ENCODE data around the gene OR10H4.
"Not testable (repeated sequence)": the region's sequence is repeated elsewhere in the genome, so short reads cannot be mapped to it uniquely, and the experiment has no call there.

OR10H4 gene

DNA sequence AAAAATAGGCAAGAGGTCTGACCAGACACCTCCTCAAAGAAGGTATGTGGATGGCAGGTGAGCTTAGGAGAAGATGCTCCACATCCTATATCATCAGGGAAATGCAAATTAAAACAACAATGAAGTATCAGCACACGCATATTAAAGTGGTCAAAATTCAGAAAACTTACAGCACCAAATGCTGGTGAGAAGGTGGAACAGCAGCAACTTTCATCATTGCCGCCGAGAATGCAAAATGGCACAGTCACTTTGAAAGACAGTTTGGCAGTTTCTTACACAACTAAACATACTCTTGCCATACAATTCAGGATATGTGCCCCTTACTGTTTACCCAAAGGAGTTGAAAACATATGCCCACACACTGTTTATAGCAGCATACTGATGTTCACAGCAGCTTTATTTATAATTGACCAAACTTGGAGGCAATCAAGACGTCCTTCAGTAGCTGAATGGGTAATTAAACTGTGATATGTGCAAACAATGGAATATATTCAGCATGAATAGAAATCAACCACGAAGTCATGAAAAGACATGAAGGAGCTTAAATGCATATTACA is 22.5 kb downstream of the OR10H4 start:
- no peaks in the 10 kb centered on the region for H3K9me3 ChIP-seq (ENCODE audit: low read depth, low read length)
- no peak overlapping the region for H3K9ac ChIP-seq (ENCODE audit: insufficient read length)
- no peak overlapping the region for H3K27ac ChIP-seq
- no peaks in the 10 kb centered on the region for H3K36me3 ChIP-seq (ENCODE audit: insufficient read depth, low read length)
- DNase-seq (ENCODE audit: low read depth, low spot score), result no peak
- no peak overlapping the region for H3K4me3 ChIP-seq
- no peak for TF ChIP-seq POLR2AphosphoS5 (IDR thresholded peaks at IDR 0.05; ENCODE audit: borderline replicate concordance, low read depth, low read length)
- no peak for TF ChIP-seq EZH2 (IDR thresholded peaks at IDR 0.05)
- no peak for TF ChIP-seq FOXP2 (optimal IDR thresholded peaks at IDR 0.05; ENCODE audit: control extremely low read depth, extremely low read length, insufficient read depth)

DNA sequence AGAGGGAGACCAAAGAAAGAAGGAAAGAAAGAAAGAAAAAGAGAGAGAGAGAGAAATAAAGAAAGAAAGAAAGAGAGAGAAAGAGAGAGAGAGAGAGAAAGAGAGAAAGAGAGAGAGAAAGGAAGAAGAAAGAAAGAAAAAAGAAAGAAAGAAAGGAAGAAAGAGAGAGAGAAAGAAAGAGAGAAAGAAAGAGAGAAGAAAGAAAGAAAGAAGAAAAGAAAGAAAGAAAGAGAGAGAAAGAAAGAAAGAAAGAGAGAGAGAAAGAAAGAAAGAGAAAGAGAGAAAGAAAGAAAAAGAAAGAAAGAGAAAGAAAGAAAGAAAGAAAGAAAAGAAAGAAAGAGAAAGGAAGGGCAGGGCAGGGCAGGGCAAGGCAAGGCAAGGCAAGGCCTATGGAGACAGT is 23.2 kb downstream of the OR10H4 start:
- not testable (repeated sequence) for H3K36me3 ChIP-seq (ENCODE audit: insufficient read depth, low read length); H3K27ac ChIP-seq; H3K9ac ChIP-seq (ENCODE audit: insufficient read length); DNase-seq (ENCODE audit: low read depth, low spot score); H3K4me3 ChIP-seq; H3K9me3 ChIP-seq (ENCODE audit: low read depth, low read length)

DNA sequence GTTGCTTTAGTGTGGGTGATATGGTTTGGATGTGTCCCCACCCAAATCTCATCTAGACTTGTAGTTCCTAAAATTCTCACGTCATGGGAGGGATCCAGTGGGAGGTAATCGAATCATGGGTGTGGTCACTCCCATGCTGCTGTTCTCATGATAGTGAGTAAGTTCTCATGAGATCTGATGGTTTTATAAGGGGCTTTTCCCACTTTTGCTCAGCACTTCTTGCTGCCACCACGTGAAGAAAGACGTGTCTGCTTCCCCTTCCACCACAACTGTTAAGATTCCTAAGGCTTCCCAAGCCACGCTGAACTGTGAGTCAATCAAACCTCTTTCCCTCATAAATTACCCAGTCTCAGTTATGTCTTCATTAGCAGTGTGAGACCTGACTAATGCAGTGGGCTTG is 26.0 kb downstream of the OR10H4 start:
- Histone ChIP-seq H3K9ac (ENCODE audit: insufficient read length) (no peak overlapping the region), H3K27ac (no peak overlapping the region), H3K4me3 (no peak overlapping the region), H3K9me3 (ENCODE audit: low read depth, low read length) (no peaks in the 10 kb centered on the region), H3K36me3 (ENCODE audit: insufficient read depth, low read length) (no peaks in the 10 kb centered on the region)
- no peak for DNase-seq (ENCODE audit: low read depth, low spot score)
- TF ChIP-seq EZH2 (IDR thresholded peaks at IDR 0.05), result no peak
- no peak for TF ChIP-seq FOXP2 (optimal IDR thresholded peaks at IDR 0.05; ENCODE audit: control extremely low read depth, extremely low read length, insufficient read depth)
- TF ChIP-seq POLR2AphosphoS5 (IDR thresholded peaks at IDR 0.05; ENCODE audit: borderline replicate concordance, low read depth, low read length), result no peak

DNA sequence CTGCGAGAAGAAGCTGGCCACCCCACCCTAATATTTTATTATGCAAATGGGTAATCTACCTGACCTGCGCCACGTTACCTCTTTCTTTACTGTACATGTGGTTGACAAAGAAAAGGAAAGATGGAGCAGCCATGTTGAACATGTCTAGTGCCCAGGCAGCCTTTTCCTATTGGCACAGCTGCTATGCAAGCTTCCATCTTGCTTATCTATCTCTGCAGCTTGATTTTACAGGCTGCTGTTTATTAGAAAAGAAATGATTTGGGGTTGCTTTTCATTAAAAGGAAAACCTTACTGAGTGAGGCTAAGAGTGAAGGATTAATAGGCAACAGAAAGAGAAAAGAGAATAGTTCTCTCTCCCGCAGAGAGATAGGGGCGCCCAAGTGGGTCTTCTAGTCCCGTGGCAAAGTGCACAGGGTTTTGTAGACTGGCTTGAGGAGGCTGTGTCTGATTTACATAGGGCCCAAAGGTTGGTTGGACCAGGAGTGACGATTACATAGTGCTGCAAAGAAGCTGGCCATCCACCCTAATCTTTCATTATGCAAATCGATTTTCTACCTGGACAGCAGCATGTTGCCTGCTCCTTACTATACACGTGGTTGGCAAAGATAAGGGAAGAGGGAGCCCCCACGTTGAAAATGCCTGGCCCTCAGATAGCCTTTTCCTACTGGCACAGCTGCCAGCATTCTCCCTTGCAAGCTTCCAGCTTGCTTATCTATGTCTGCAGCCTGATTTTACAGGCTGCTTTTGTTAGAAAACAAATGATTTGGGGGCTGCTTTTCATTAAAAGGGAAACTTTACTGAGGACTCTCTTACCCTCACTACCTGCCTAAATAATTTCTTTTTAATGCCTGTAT is 28.3 kb downstream of the OR10H4 start:
- Histone ChIP-seq H3K36me3 (ENCODE audit: insufficient read depth, low read length) (no peaks in the 10 kb centered on the region), H3K9ac (ENCODE audit: insufficient read length) (no peak overlapping the region), H3K4me3 (no peak overlapping the region), H3K27ac (no peak overlapping the region), H3K9me3 (ENCODE audit: low read depth, low read length) (no peaks in the 10 kb centered on the region)
- no peak for TF ChIP-seq FOXP2 (optimal IDR thresholded peaks at IDR 0.05; ENCODE audit: control extremely low read depth, extremely low read length, insufficient read depth)
- no peak for TF ChIP-seq EZH2 (IDR thresholded peaks at IDR 0.05)
- TF ChIP-seq POLR2AphosphoS5 (IDR thresholded peaks at IDR 0.05; ENCODE audit: borderline replicate concordance, low read depth, low read length), result no peak
- no peak for DNase-seq (ENCODE audit: low read depth, low spot score)

DNA sequence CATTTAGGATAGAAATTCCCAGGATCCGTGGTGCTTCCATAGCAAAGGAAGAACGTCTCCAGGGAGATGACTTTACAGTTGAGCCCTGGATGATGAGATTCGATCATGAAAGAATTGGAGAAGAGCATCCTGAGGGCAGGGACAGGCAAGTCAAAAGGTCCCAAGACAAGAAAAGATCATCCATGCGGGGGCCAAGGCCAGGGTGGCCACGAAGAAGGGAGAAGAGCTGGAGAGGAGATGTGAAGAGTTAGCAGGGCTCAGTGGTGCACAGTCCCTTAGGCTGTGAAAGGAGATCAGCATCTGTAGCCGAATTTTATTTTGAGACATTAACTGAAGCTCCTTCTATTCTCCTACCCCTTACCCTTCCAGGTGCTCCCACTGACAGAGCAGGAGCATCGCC is 28.9 kb downstream of the OR10H4 start:
- no peak for DNase-seq (ENCODE audit: low read depth, low spot score)
- Histone ChIP-seq H3K36me3 (ENCODE audit: insufficient read depth, low read length) (no peaks in the 10 kb centered on the region), H3K9me3 (ENCODE audit: low read depth, low read length) (no peaks in the 10 kb centered on the region), H3K27ac (no peak overlapping the region), H3K4me3 (no peak overlapping the region), H3K9ac (ENCODE audit: insufficient read length) (no peak overlapping the region)
- TF ChIP-seq POLR2AphosphoS5 (IDR thresholded peaks at IDR 0.05; ENCODE audit: borderline replicate concordance, low read depth, low read length) (no peak), EZH2 (IDR thresholded peaks at IDR 0.05) (no peak), FOXP2 (optimal IDR thresholded peaks at IDR 0.05; ENCODE audit: control extremely low read depth, extremely low read length, insufficient read depth) (no peak)

DNA sequence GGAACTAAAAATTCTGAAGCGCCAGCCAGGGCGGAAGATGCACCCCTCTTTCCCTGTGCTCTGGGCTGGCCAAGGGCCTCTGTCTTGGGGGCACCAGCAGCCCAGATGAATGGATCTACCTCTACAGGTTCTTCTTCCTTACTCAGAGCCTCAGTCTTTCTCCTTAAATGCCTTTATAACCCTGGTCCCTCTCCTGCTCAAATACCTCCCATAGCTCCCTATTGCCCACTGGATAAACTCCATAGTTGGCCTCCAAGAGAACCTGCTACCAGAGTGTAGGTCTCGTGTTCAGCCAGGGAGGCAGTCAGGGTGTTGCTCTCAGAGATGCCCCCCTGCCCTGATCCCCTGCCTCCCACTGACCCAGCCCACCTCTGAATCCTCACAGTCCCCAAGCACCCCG is 30.5 kb downstream of the OR10H4 start:
- H3K4me3 ChIP-seq, result no peak overlapping the region
- no peak overlapping the region for H3K9ac ChIP-seq (ENCODE audit: insufficient read length)
- H3K36me3 ChIP-seq (ENCODE audit: insufficient read depth, low read length), result no peaks in the 10 kb centered on the region
- no peak overlapping the region for H3K27ac ChIP-seq
- H3K9me3 ChIP-seq (ENCODE audit: low read depth, low read length), result no peaks in the 10 kb centered on the region
- TF ChIP-seq POLR2AphosphoS5 (IDR thresholded peaks at IDR 0.05; ENCODE audit: borderline replicate concordance, low read depth, low read length), result no peak
- no peak for TF ChIP-seq EZH2 (IDR thresholded peaks at IDR 0.05)
- no peak for TF ChIP-seq FOXP2 (optimal IDR thresholded peaks at IDR 0.05; ENCODE audit: control extremely low read depth, extremely low read length, insufficient read depth)
- no peak for DNase-seq (ENCODE audit: low read depth, low spot score)

DNA sequence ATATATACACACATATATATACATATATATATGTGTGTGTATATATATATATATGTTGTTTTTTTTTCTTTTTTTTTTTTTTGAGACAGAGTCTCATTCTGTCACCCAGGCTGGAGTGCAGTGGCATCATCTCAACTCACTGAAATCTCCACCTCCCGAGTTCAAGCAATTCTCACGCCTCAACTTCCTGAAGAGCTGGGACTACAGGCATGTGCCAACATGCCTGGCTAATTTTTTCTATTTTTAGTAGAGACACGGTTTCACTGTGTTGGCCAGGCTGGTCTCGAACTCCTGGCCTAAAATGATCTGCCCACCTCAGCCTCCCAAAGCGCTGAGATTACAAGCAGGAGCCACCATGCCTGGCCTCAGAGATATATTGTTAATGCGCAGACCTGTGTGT is 37.0 kb downstream of the OR10H4 start:
- not testable (repeated sequence) for H3K4me3 ChIP-seq; H3K27ac ChIP-seq; H3K9ac ChIP-seq (ENCODE audit: insufficient read length); H3K36me3 ChIP-seq (ENCODE audit: insufficient read depth, low read length); DNase-seq (ENCODE audit: low read depth, low spot score); H3K9me3 ChIP-seq (ENCODE audit: low read depth, low read length)

DNA sequence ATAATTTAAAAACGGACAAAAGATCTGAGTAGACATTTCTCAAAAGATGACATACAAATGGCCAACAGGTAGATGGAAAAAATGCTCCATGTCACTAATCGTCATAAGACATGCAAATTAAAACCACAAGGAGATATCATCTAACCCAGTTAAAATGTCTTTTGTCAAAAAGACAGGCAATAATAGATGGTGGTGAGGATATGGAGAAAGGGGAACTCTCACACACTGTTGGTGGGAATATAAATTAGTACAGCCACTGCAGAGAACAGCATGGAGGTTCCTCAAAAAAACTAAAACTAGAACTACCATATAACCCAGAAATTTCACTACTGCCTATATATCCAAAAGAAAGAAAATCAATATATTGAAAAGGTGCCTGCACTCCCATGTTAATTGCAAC is 37.9 kb downstream of the OR10H4 start:
- DNase-seq (ENCODE audit: low read depth, low spot score), result no peak
- no peak for TF ChIP-seq FOXP2 (optimal IDR thresholded peaks at IDR 0.05; ENCODE audit: control extremely low read depth, extremely low read length, insufficient read depth)
- TF ChIP-seq POLR2AphosphoS5 (IDR thresholded peaks at IDR 0.05; ENCODE audit: borderline replicate concordance, low read depth, low read length), result no peak
- no peak for TF ChIP-seq EZH2 (IDR thresholded peaks at IDR 0.05)
- Histone ChIP-seq H3K9me3 (ENCODE audit: low read depth, low read length) (no peaks in the 10 kb centered on the region), H3K4me3 (no peak overlapping the region), H3K27ac (no peak overlapping the region), H3K36me3 (ENCODE audit: insufficient read depth, low read length) (no peaks in the 10 kb centered on the region), H3K9ac (ENCODE audit: insufficient read length) (no peak overlapping the region)

DNA sequence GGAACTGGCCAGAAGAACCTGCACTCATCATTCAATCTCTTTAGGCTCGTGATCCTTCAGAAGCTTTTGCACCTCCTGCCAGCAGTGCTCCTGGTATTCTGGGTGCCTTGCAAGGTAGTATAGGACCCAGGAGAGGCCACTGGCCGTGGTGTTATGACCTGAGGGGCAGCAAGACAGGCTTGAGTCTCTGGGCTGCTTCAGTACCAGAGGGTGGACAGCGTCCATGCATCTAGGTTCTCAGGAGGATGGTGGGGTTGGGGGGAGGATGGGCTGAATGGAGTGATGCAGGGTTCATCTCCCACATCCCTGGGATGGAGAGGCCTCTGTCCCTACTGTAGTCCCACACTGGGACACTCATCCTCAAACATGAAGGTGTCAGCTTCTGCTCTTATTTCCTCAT is 41.1 kb downstream of the OR10H4 start:
- no peak for DNase-seq (ENCODE audit: low read depth, low spot score)
- no peak for TF ChIP-seq FOXP2 (optimal IDR thresholded peaks at IDR 0.05; ENCODE audit: control extremely low read depth, extremely low read length, insufficient read depth)
- no peak for TF ChIP-seq POLR2AphosphoS5 (IDR thresholded peaks at IDR 0.05; ENCODE audit: borderline replicate concordance, low read depth, low read length)
- no peak for TF ChIP-seq EZH2 (IDR thresholded peaks at IDR 0.05)
- H3K27ac ChIP-seq, result no peak overlapping the region
- no peaks in the 10 kb centered on the region for H3K9me3 ChIP-seq (ENCODE audit: low read depth, low read length)
- no peaks in the 10 kb centered on the region for H3K36me3 ChIP-seq (ENCODE audit: insufficient read depth, low read length)
- H3K9ac ChIP-seq (ENCODE audit: insufficient read length), result no peak overlapping the region
- H3K4me3 ChIP-seq, result no peak overlapping the region
